ENCODE measurements around the gene CRISPLD2. TPM values are rescaled to one million over a fixed set of nuclear protein-coding genes. Genes with fewer than 3 reads are reported as not detected.
"Not testable (repeated sequence)": the region's sequence is repeated elsewhere in the genome, so short reads cannot be mapped to it uniquely, and the experiment has no call there.

Gene CRISPLD2
- total RNA-seq, 2 donors from 2014 or later, result 0.30 to 0.66 TPM

DNA sequence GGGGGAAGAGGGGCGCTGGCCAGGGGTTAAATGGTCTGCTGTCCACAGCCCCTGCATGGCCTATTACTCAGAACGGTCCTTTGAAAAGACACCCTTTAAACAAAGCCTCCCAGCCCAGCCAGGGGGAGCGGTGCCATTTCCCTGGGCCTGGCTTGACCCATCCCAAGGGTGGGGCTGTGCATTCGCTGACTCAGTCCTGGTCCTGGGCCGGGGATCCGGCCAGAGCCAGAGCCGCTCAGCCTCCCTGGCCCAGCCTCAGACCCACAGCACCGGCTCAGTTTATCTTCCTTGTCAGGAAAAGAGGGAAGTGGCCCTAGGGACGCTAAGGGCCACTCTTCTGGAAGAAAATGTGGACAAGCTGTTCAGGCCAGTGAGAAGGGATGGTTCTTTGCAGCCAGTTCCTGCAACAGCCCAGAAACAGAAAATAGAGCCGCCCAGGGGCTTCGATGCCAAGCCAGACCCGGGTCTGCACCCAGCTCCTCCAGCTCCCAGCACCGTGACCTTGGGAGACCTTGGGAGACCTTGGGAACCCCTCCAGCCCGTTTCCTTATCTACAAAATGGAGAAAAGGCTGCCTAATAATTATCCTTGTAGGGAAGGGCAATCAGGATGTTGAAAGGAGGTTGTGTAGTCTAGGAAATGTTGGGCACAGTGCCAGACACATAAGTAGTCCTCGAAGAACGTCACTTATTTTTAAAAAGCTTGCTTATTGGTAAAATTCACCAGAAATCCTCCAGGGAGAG lies 109.1 kb downstream of the CRISPLD2 start:
- H3K36me3 Mint-ChIP-seq (ENCODE audit: low read depth), result peaks cover 17% of the 10 kb centered on the region
- peaks cover 11% of the 10 kb centered on the region for H3K4me1 Mint-ChIP-seq
- ATAC-seq (replicated peaks), result no peak
- H3K27me3 Mint-ChIP-seq, result no peaks in the 10 kb centered on the region
- H3K4me3 Mint-ChIP-seq, result no peak overlapping the region
- no peaks in the 10 kb centered on the region for H3K9me3 Mint-ChIP-seq
- peak overlapping the region; percentile 93 for H3K27ac Mint-ChIP-seq

DNA sequence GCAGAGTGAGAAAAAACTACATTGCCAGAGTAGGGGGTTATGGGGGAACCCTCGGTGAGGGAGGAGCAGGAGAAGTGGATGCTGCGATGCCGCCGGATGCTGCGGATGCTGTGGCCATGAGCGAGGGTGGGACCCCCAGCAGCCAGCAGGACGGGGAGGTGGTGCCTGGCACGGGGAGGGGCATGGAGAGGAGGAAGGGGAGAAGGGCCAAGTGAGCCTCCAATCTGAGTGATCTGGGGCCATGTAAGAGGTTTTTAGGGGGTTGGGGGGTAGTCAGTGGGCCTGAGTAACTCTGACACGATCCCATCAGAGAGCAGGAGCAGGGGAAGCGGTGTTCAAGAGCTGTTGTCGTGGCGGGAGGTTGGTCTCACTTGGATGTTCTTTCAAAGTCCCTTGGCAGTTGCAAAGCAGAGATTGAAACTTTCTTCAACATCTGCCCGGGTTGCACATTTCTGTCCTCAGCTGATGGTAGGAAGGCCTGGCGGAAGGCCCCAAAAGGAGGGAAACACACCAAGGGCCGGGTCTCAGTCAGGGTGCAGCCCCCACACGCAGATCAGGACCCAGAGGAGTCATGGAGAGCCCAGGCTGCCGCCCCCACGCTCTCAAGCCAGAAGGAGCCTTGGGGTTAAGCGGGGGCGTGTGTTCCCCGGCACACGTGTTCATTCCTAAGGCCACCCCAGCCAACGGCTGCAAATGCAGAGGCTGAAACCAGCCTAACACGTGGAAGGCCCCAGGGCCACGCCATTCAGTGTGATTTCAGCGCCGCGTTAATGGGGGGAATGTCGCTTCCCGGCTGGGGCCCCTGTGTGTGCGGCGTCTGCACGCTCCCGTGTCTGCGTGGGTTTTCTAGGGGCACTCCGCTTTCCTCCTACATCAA lies 109.9 kb downstream of the CRISPLD2 start:
- Mint-ChIP-seq H3K36me3 (ENCODE audit: low read depth) (peaks cover 17% of the 10 kb centered on the region), H3K9me3 (no peaks in the 10 kb centered on the region), H3K27ac (peak overlapping the region; percentile 93), H3K27me3 (no peaks in the 10 kb centered on the region), H3K4me1 (peaks cover 11% of the 10 kb centered on the region), H3K4me3 (peak overlapping the region; percentile 29)
- ATAC-seq (replicated peaks), result peak; percentile 46

- Mint-ChIP-seq H3K4me1 (peaks cover 11% of the 10 kb centered on the region), H3K4me3 (peak overlapping the region; percentile 29), H3K36me3 (ENCODE audit: low read depth) (peaks cover 17% of the 10 kb centered on the region), H3K27me3 (no peaks in the 10 kb centered on the region), H3K9me3 (no peaks in the 10 kb centered on the region), H3K27ac (peak overlapping the region; percentile 93)
- ATAC-seq (replicated peaks), result peak; percentile 25
Measured at GRCh38 chr16:84930298-84931106, 110.7 kb downstream of the CRISPLD2 start.

- peak overlapping the region; percentile 93 for H3K27ac Mint-ChIP-seq
Measured at GRCh38 chr16:84931107-84931494, 111.3 kb downstream of the CRISPLD2 start.

GRCh38 chr16:84931506-84931905 lies 111.7 kb downstream of the CRISPLD2 start:
- Mint-ChIP-seq H3K4me1 (peaks cover 11% of the 10 kb centered on the region), H3K9me3 (no peaks in the 10 kb centered on the region), H3K4me3 (no peak overlapping the region), H3K27me3 (no peaks in the 10 kb centered on the region), H3K27ac (peak overlapping the region; percentile 93), H3K36me3 (ENCODE audit: low read depth) (peaks cover 17% of the 10 kb centered on the region)
- ATAC-seq (replicated peaks), result no peak

More at GRCh38 chr16:84931107-84931494, 111.3 kb downstream of the CRISPLD2 start:
- peaks cover 11% of the 10 kb centered on the region for H3K4me1 Mint-ChIP-seq
- no peaks in the 10 kb centered on the region for H3K27me3 Mint-ChIP-seq
- H3K4me3 Mint-ChIP-seq, result peak overlapping the region; percentile 29
- no peaks in the 10 kb centered on the region for H3K9me3 Mint-ChIP-seq
- peaks cover 17% of the 10 kb centered on the region for H3K36me3 Mint-ChIP-seq (ENCODE audit: low read depth)
- peak; percentile 18 for ATAC-seq (replicated peaks)

DNA sequence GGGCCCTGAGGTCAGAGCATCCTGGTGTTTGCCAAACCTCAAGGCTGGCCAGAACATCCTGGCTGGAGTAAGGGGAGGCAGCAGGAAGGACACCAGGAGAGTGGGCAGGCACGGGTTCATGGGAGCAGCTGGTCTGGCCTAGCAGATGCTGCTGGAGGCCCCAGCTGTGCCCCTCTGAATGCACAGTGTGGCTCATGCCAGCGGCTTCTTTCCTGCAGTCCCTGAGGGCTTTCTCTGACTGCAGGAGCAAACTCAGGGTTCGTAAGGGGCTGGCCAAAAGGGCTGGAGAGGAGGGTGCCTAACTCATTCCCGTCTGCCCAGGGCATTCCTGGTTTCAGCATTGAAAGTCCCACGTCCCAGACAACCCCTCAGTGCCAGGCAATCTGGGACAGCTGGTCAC lies 112.9 kb downstream of the CRISPLD2 start:
- ATAC-seq (replicated peaks), result no peak
- H3K4me1 Mint-ChIP-seq, result peaks cover 11% of the 10 kb centered on the region
- H3K27me3 Mint-ChIP-seq, result no peaks in the 10 kb centered on the region
- no peak overlapping the region for H3K27ac Mint-ChIP-seq
- no peak overlapping the region for H3K4me3 Mint-ChIP-seq
- H3K36me3 Mint-ChIP-seq (ENCODE audit: low read depth), result peaks cover 17% of the 10 kb centered on the region
- H3K9me3 Mint-ChIP-seq, result no peaks in the 10 kb centered on the region

DNA sequence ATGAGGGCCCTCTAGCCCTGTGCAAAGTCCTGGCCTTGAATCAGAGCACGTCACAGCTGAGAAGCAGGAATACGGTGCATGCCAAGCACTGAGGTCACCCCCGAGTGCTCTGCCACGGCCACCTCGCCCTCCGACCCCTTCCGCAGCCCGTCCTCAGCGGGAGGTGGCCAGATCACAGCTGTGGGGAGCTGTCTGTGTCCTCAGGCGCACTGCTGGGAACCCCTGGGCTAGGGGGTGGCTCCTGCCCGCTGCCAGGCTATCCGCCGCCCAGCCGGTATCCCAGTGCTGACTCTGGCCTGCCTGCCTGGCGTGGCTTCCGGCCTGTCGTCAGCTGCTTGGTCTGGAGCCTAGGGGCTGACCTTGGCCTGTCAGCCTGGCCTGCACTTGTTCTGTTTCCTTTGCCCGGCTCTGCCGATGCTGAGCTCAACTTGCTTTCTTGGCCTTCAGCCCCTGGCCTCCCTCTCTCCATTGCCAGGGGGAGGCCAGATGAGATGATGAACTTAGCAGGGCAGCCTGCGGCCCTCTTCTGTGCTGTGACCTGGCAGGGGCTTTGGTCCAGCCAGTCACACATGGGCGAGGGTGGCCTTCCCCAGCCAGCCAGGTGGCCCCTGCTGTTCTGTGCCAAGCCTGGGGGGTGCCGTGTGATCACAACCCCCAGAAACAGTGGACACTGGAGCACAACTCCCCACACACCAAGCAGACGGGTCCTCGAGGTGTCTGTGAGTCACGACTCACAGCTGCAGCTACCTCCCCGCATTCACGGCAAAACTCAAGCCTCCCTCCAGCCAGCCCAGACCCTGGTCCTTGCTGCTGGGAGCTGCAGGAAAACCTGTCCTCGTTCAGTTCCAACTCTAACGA lies 114.2 kb downstream of the CRISPLD2 start:
- Mint-ChIP-seq H3K4me3 (no peak overlapping the region), H3K36me3 (ENCODE audit: low read depth) (peaks cover 17% of the 10 kb centered on the region), H3K27ac (no peak overlapping the region), H3K9me3 (no peaks in the 10 kb centered on the region), H3K27me3 (no peaks in the 10 kb centered on the region), H3K4me1 (peaks cover 11% of the 10 kb centered on the region)
- no peak for ATAC-seq (replicated peaks)

DNA sequence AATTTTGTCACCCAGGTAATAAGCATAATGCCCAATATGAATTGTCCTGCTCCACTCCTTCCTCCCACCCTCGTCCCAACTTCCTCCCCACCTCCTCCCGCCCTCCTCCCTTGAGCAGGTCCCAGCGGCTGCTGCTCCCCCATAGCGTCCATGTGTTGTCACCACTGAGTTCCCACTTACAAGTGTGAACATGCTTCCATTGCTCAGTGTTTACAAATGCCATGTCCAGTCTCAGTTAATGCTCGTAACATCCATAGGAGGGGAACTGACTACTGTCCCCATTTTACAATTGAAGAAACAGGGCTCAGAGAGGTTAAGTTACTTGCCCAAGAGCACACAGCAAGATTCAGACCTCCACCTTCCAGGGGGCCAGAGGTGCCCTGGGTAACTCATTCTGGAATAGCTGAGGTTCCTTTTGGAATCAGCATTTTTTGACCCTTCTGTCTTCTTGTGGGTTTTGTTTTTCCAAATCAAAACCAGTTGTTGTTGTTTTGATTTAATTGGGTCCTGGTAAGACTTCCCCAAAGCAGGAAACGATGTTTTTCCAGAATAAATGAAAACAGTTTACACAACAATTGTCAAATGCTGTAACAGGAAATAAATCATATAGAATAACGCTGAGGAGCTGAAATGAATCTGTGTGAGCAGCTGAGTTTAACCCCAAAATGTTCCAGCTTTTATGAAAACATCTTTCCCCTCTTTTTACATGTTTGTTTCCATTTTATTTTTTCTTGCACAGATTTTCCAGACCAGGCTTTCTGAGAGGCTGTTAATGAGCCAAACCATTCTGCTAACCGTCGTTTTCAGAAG lies 117.6 kb downstream of the CRISPLD2 start:
- H3K4me3 Mint-ChIP-seq, result no peak overlapping the region
- H3K4me1 Mint-ChIP-seq, result no peaks in the 10 kb centered on the region
- peaks cover 6% of the 10 kb centered on the region for H3K27me3 Mint-ChIP-seq
- no peaks in the 10 kb centered on the region for H3K36me3 Mint-ChIP-seq (ENCODE audit: low read depth)
- H3K27ac Mint-ChIP-seq, result no peak overlapping the region
- ATAC-seq (replicated peaks), result no peak
- no peaks in the 10 kb centered on the region for H3K9me3 Mint-ChIP-seq

GRCh38 chr16:84938616-84939015 lies 118.8 kb downstream of the CRISPLD2 start:
- H3K4me3 Mint-ChIP-seq; ATAC-seq (replicated peaks); H3K9me3 Mint-ChIP-seq; H3K27ac Mint-ChIP-seq; H3K27me3 Mint-ChIP-seq; H3K36me3 Mint-ChIP-seq (ENCODE audit: low read depth); H3K4me1 Mint-ChIP-seq: not testable (repeated sequence)

- Mint-ChIP-seq H3K36me3 (ENCODE audit: low read depth) (no peaks in the 10 kb centered on the region), H3K27ac (no peak overlapping the region), H3K4me3 (no peak overlapping the region), H3K27me3 (peaks cover 6% of the 10 kb centered on the region), H3K9me3 (no peaks in the 10 kb centered on the region), H3K4me1 (no peaks in the 10 kb centered on the region)
- ATAC-seq (replicated peaks), result no peak
Measured at GRCh38 chr16:84940670-84941551, 121.1 kb downstream of the CRISPLD2 start.

DNA sequence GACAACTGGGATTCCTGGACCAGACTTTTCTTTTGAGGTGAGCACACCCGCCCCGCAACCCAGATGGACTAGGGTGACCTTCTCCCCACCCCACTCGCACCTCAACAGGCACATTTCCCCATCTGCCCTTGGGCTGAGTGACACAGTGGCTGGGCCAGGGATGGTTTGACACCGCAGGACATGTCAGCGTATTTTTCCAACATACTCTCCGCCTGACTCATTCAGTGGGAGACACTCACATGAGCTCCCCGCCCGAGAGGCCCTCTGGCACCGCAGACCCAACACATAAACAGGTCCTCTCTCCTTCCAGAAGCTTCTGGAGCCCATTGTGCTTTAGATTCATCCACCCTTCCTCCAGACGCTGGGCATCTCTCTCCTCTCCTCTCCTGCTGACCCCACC lies 122.1 kb downstream of the CRISPLD2 start:
- H3K4me3 Mint-ChIP-seq, result no peak overlapping the region
- H3K27me3 Mint-ChIP-seq, result peaks cover 6% of the 10 kb centered on the region
- no peaks in the 10 kb centered on the region for H3K36me3 Mint-ChIP-seq (ENCODE audit: low read depth)
- H3K4me1 Mint-ChIP-seq, result no peaks in the 10 kb centered on the region
- ATAC-seq (replicated peaks), result no peak
- H3K9me3 Mint-ChIP-seq, result no peaks in the 10 kb centered on the region
- no peak overlapping the region for H3K27ac Mint-ChIP-seq

- H3K4me3 Mint-ChIP-seq, result no peak overlapping the region
- no peak overlapping the region for H3K27ac Mint-ChIP-seq
- H3K27me3 Mint-ChIP-seq, result peaks cover 6% of the 10 kb centered on the region
- ATAC-seq (replicated peaks), result no peak
- H3K36me3 Mint-ChIP-seq (ENCODE audit: low read depth), result no peaks in the 10 kb centered on the region
- no peaks in the 10 kb centered on the region for H3K9me3 Mint-ChIP-seq
- no peaks in the 10 kb centered on the region for H3K4me1 Mint-ChIP-seq
Measured at GRCh38 chr16:84942786-84943185, 123.0 kb downstream of the CRISPLD2 start.
